GM18907 (cell line): Measurements from ENCODE around the gene PHC2.

Experiments
- ATAC-seq: cut with Tn5 transposase; IDR thresholded peaks from one replicate; pipeline ENCODE4 v1.9.1; 2021; ENCODE audit warnings: mild to moderate bottlenecking, moderate library complexity; ENCODE audit not compliant: unreplicated experiment

The PHC2 gene

DNA sequence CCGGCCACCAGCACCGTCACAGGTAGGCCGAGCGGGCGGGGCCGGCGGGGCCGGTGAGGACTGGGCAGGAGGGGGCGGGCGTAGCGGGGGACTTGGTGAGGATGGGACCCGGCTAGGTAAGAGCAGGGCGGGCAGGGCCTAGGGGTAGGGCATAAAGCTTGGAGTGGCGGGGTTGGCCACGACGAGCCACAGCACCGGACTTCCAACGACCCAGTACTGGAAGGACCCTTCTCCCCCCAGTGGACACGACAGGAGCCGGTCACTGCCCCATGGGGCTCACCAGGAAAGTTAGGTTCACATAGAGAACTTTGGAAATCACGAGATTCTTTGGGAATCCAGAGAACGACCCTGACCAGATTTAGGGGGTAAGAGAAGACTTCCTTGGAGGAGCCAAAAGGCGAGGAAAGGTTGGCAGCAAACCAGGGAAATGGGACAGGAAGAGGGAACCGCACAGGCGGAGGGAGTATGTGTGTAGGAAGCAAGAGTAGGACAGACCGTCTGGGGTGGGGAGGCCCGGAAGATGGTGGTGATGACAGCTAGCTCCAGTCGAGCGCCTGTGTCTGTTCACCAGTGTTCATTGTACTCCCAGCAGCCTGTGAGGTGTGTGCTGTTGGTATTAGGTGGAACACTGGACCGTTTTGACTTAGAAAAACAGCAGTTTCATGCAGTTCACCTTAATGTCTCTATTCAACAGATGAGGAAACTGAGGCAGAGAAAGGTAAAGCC is 154.2 kb downstream of the PHC2 start:
- ATAC-seq, result no peak

DNA sequence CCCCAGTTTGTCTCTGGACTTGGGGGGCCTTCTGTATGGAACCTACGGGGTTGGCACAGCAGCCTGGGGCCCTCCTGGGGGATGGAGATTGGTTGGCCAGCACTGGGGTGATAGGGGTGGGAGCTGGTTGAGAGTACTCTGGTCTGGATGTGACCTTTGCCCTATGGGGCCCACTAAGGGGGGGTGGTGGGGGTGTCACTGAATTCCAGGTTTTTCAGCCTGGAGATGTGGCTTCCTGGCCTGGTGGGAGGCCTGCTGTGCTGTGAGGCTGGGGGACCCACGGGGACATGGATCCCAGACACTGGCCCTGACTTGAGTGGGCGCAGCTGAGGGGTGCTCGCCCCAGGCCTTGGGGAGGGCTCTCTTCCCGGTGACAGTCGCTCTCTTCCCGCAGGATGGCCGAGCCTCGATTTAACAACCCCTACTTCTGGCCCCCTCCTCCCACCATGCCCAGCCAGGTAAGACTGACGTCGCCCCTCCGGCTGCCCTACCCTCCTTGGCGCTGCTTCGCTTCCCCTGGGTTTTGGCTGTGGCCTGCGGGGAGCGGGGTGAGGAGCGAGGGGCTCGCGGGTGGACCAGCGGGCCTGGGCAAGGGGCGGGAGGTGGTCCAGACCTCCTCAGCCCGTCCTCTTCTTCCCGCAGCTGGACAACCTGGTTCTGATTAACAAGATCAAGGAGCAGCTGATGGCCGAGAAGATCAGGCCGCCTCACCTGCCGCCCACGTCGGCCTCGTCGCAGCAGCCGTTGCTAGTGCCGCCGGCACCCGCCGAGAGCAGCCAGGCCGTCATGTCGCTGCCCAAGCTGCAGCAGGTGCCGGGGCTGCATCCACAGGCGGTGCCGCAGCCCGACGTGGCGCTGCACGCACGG is 155.0 kb downstream of the PHC2 start:
- ATAC-seq, result no peak

DNA sequence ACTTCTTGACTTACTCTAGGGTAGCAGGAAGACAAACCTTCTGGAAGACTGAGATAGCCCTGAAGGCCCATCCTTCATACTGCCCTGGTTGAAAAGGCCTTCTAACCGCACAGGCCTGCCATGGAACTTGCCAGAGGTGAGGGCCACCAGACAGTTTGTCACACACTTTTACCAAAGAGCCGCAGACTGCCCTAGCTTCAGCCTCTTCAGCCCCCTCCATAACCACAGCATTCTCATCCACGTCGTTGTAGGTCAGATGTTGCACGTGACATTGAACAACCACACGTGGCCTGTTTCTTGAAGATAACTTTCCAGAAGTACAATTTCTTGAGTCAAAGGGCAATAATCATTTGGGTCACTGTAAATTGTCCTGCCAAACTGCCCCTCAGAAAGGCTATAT is 155.7 kb downstream of the PHC2 start:
- no peak for ATAC-seq

DNA sequence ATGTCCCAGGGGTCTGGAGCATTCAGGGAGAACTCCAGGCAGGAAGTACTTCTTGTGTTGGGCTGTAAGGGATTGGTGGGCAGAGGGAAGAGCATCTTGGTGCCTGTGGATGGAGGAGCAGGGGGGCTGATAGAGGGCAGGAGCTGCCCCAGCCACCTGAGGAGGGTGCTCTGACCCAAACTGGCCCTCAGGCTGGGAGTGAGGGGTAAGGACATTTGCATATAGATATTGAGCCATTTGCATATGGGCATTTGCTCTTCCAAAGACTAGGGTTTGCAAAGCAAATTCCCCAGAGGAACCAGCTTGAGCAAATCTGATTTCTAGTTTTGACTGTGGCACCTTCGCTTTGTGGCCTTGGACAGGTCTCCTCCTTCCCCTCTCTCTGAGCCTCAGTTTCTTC is 156.4 kb downstream of the PHC2 start:
- ATAC-seq, result no peak

DNA sequence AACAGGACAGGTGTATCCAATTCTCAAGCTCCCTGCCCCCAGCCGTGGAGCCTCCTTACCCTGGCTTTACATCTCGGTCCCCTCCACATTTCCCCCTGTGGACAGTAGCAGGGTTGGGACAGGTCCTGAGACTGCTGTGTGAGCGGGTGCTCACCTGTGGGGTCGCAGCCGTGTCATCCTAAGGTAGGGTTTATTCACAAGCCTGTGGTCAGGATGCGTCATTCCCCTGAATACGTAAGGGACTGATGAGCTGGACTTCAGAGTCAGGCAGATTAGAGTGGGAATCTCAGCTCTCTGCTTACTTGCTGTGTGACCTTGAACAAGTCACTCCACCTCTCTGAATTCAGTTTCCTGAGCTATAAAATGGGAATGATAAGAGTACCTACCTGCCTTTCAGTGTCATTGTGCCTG is 156.9 kb downstream of the PHC2 start:
- ATAC-seq, result no peak
